Esophagus muscularis mucosa (tissue), 3 donors: ENCODE results near the gene TMEM200B.

ENCODE experiments used
- CTCF ChIP-seq, 3 experiments: fragments of 200-600 bp in 2 of 3; fragments of 450-650 bp in 1 of 3; sonication (generic) in 2 of 3; IDR thresholded peaks; one replicate each; pipeline ENCODE4 v1.5.1; 2017 to 2019; ENCODE audit warnings: antibody characterized with exemption in 3 of 3, mild to moderate bottlenecking in 2 of 3, moderate library complexity in 1 of 3
- POLR2A ChIP-seq: fragments of 450-650 bp; IDR thresholded peaks from one replicate; pipeline ENCODE4 v1.6.1; 2017; ENCODE audit warnings: antibody characterized with exemption, moderate library complexity, mild to moderate bottlenecking, low read depth
- POLR2AphosphoS5 ChIP-seq, 2 donors: sonication (generic); formaldehyde crosslinking; IDR thresholded peaks; one replicate each; pipeline ENCODE4 v1.6.1; 2017; ENCODE audit warnings: antibody characterized with exemption in 2 of 2

- TF ChIP-seq POLR2A (no peak), CTCF (IDR thresholded peaks at IDR 0.05) (no peak), POLR2AphosphoS5 (IDR thresholded peaks at IDR 0.05) (no peak)
These were observed 6.3 kb downstream of the TMEM200B start for GRCh38 chr1:29117381-29117780.
